Activated gamma-delta T cell treated with anti-CD3 and anti-CD28 coated beads, Interleukin-2, amount 50 U/mL, for 16 hours (primary cell): ENCODE results near the gene TMEM114.

Experiments
- DNase-seq: peaks from one replicate; pipeline ENCODE4 v3.0.0-alpha.2; 2020; ENCODE audit warnings: low read depth

TMEM114 gene

DNA sequence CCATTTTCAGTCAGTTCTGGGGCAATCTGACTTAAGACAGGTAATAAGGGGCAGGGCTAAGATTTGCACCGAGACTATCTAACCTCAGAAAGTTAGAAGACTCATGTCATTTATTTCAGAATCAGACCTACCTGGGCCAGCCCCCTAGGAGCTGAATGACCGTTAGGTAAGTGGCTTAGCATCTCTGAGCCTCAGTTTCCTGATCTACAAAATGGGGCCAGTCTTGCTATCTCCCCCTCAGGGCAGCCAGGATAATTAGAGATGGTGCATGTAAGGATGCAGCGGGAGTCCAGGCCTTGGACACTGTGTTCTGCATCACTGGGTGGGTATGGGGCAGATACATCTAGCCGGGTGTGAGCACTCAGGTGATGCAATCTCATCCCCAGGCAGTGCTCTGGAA, 20.8 kb upstream of the TMEM114 start:
- no peak for DNase-seq

DNA sequence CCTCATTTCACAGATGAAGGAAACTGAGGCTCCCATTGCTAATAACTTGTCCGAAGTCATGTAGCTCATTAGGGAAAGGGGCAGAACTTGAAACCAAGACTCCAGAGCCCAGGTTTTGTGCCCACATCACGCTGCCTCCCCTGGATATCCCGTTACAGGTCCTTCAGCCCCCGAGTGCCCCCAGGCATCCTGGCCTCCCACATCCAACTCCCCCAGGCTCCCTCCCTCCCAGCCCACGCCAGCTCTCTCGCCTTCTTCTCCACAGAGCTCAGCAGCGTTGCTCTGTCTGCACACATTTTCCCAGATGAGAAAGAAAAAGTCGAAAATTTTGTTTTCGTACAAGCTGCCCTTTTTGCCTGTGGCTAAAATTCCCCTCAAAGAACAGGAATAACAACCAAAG, 16.9 kb upstream of the TMEM114 start:
- no peak for DNase-seq

DNA sequence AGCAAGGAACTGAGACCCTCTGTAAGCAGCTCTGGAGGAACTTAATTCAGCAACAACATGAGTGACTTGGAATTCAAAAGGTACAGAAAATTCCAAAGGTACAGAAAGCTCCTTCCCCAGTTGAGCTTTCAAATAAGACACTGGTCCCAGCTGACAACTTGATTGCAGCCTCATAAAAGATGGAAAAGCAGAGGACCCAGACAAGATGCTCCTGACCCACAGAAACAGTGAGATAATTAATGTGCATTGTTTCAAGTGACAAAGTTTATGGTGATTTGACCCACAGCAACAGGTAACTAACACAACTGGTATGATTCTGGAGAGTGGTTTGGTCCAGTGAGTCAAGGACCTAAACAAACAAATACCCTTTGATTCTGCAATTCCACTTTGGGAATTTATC, 15.2 kb upstream of the TMEM114 start:
- no peak for DNase-seq

DNA sequence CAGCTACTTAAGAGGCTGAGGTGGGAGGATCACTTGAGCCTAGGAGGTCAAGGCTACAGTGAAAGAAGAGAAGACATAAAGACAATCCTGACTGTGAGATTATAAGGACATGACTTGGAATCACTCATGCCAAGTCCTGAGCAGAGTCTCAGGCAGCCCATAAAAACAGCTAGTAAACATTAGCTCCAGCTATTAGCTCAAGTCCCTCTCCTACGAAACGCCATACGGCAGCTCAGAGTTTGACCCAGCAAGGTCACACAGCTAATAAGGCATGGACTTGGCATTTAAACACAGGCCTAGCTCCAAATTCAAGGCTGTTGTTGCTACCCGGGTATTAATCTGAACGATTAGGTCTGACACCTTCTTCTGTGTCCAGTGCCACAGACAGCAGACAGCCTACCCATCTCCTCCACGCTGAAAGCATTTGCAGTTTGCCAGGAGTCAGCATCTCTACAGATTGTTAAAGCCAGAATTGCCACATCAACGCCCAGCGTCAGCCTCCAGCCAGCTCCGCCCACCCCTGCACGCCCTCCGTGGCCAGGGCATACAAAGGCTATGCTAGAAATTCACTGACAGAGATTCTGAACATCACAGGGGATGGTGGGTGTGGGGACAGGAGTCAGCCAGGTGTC, 9.9 kb upstream of the TMEM114 start:
- DNase-seq: no peak

DNA sequence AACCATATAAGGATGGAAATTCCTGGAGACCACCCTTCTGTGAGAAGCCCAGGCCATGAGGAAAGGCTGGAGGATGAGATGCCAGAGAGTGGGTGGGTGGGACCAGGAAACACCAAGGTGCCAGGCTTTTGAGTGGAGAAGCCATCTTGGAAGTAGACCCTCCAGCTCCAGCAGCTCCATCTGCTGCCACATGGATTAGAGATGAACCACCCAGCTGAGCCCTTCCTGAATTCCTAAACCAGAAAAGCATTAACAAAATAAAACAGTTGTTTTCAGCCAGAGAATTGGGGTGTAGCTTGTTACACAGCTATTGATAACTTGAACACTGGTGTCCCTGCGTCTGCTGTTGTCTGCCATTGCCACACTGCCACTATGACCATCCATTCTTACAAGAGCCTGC, 6.3 kb upstream of the TMEM114 start:
- DNase-seq: no peak

DNA sequence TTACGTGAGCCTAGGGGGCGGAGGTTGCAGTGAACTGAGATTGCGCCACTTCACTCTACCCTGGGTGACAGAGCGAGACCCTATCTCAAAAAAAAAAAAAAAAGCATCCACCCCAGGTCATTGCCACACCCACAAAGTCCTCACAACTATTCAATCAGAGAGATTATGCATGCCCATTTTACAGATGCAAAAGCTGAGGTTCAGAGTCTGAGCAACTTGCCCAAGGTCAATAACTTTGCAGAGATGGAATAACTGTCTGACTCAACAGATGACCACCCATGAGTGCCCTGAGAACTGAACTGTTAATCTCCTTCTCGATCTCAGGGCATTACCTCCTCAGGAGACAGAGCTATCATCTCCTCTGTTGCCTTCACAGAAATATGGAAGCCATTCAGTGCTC, 5.5 kb upstream of the TMEM114 start:
- no peak for DNase-seq

DNA sequence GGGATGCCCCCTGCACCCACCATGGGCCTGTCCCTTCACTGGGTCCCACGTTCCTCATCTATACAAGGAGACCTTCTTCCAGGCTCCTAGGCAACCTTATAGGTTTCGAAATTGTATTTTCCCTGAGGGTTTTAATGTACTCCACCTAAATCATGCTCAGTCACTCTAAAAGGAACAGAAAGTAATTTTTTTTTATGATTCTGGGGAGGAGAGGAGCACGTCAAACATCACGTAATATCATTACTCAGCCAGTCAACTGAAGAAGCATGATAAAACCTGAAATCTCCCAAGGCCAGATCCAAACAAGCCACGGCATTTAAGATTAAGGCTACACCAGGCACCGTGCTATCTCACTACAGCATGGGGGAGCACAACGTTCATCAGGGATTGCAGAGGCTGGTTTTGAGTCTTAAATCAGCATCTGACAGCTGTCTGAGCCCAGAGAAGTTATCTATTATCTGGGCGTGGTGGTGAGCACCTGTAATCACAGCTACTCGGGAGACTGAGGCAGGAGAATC, 3.9 kb upstream of the TMEM114 start:
- DNase-seq: no peak

DNA sequence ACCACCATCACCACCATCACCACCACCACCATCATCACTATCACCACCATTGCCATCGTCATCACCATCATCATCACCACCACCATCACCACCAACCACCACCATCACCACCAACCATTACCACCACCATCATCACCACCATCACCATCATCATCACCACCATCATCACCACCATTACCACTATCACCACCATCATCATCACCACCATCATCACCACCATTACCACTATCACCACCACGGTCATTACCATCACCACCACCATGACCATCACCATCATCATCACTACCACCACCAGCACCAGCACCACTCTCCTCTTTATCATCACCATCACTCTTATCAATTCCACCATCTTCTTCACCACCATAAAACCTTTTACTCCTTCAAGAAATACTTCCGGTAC, 1.1 kb upstream of the TMEM114 start:
- no peak for DNase-seq

DNA sequence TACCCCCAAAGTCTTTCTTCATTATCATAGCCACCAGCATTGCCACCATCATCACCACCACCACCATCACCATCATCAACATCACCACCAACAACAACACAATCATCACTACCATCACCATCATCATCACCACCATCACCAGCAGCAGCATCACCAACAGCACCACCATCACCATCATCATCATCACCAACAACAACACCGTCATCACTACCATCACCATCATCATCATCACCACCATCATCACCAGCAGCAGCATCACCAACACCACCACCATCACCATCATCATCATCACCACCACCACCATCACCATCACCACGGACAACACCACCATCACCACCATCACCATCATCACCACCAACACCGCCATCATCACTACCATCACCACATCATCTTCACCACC, 500 bp upstream of the TMEM114 start:
- no peak for DNase-seq

DNA sequence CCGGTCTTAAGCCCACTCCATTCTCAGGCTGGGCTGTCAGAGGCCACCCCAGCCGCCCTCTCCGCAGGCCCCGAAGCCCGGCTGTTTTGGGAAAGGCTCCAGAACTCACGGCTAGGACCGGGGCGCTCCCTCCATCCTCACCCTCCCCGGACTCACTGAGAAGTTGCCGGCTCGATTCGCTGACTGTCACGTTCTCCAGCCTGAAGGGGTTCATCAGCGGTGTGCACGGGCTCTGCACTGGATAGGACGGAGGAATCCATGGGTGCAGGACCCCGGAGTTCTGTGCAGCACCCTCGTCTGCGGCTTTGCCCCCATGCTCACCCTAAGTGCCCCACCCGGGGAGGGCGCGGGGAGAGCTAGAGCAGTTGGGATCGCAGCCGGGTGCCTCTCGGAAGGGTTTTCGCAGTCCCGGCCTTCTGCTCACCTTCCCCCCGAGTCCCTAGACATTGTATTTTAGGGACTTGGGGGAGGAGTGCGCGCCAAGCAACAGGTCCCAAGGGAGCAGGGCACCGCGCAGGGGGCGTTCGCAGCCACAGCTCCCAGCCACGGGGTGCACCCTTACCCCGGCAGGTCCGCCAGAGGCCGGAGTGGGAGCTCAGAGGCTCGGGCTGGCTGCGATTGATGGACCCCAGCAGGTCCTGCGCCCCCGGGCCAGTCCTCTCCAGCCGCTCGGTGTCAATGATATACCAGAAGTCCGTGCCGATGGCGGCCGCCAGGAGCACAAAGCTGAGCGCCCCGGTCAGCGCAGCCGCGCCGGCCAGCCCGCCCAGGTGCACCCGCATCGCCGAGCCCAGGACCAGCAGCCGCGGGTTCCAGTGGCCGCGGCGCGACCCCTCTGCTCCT, 1.0 kb downstream of the TMEM114 start:
- no peak for DNase-seq

DNA sequence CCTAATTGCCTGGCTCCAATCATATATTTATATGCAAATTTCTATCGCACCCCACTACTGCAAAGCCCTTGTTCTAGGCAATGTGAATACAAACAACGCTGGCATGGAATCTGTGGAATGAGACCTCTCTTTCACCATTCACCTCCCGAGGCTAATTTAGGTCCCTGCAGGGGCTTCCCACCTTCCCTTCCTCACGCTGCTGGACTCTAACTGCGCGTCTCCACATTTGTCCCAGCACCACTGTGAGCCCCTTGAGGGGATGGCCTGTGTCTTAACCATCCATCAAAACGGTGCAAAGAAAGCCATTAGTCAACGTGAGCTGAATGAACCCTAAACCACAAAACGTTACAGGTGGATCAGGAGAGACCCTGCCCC, 1.6 kb downstream of the TMEM114 start:
- DNase-seq: no peak

DNA sequence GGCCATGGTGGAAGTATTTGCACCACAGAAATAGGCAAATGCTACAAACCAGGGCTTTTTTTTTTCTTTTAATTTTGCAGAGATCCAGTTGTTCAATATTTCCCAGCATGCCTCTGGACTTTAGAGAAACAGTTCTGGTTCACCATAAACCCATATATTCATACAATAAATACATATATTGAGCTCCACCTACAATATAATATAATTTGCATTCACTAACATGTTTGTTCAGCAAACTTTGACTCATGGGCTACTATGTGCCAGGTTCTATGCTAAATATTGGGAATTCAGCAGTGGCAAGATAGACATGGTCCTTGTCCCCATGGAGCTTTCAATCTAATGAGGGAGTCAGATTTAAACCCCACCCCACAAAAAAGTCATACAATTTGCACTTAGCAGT, 3.2 kb downstream of the TMEM114 start:
- no peak for DNase-seq

DNA sequence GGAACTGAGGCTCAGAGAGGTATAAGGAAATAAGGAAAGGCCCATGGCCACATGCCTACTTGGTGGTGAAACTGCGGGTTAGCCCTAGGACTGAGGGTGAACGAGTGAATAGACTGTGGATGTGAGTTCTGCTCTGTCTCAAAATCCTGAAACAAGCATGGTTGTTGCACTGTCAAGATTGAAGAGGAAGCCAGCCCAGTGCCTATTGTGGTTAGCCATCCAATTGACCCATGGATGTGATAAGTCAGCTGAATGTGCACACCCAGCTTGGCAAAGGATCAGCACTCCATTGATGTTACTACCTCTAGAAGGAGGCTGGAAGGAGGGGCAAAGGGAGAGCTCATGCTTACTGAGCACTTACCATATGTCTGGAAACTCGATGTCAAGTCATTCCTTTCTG, 4.5 kb downstream of the TMEM114 start:
- DNase-seq: no peak

DNA sequence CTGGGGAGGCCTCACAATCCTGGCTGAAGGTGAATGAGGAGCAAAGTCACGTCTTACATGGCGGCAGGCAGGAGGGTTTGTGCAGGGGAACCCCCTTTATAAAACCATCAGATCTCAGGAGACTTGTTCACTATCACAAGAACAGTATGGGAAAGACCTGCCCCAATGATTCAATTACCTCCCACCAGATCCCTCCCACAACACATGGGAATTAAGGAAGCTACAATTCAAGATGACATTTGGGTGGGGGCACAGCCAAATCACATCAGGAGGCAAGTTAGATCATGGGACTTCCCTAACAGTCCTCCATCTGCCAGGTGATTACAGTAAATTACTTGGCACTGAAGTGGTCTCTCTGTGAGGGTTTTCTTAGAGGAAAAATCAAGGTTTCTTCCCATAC, 5.3 kb downstream of the TMEM114 start:
- DNase-seq: no peak

DNA sequence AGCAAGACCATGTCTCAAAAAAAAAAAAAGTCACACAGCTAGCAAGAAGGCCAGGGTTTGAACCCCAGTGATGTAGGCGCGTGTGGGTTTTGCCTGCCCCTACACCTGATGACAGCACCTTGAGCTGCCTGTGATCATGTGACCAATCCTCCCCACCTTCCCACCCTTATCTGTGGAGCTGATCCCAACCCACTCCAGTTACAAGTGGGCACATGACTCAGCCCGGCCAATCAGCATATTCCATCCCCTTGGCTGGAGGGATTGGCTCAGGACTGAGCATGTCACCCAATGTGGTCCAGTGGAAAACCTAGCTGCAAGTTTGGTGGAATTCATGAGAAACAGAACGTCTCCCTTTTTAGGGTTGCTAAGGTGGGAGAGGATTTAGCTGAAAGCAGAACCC, 6.6 kb downstream of the TMEM114 start:
- no peak for DNase-seq

DNA sequence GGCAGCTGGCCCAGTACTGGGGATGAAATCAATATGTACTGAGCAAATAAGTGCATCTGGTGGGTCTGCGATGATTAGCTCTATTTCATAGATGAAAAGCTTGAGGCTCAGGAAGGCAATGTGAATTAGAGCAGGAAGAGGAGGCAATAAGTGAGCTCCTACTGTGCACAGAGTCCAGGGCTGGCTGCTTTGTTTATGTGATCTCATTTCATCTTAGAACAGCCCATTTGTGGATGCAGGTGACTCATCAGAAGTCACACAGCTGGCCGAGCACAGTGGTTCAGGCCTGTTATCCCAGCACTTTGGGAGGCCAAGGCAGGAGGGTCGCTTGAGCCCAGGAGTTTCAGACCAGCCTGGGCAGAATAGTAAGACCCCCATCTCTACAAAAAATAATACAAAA, 7.1 kb downstream of the TMEM114 start:
- DNase-seq: no peak

DNA sequence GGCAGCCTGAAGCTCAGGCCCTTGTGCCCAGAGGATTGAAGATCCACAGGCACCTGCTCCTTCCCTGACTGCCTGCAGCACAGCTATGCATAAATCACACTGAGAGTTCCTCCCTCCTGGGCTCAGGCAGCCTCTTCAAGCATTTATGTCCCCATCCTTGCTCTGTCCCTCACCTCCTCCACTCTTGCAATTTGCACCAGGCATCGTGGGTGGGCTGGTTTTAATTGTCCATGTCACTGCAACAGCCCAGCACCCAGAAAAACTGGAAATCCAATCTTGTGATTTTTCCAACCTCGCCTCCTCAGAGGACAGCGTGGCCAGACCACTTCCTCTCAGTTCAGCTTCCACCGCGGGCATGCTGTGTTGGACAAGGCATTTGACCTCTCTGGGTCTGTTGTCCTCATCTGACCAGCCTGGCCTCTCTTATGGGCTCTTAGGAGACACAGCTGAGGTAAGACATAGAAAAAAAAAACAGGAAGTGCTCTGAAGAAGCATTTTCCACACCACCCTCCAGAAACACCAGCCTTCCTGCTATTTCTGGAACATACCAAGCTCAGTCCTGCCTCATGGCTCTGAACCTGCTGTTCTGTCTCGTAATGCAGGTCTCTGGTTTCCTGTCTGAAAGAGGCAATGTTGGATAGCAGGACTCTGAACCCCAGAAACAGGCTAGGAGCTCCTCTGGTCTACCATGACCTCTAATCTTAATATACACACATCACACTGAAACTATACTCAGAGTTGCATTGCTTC, 8.3 kb downstream of the TMEM114 start:
- DNase-seq: no peak

DNA sequence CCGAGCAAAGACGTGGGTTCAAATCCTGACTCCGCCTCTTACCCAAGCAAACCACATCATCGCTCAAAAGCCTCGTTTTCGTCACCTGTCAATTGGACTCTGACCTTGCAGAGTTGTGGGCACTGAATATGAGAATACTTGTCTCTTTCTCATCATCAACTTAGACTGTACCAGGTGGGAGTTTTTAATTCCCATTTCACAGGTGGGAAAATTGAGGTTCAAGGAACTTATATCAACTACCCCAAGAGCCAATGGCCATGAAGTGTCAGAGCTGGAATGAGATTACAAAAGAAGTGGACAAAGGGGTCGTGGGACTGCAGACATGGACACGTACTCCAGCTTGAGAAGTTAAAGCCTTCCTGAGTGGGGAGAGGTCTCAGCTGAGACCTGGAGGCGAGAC, 10.8 kb downstream of the TMEM114 start:
- no peak for DNase-seq

DNA sequence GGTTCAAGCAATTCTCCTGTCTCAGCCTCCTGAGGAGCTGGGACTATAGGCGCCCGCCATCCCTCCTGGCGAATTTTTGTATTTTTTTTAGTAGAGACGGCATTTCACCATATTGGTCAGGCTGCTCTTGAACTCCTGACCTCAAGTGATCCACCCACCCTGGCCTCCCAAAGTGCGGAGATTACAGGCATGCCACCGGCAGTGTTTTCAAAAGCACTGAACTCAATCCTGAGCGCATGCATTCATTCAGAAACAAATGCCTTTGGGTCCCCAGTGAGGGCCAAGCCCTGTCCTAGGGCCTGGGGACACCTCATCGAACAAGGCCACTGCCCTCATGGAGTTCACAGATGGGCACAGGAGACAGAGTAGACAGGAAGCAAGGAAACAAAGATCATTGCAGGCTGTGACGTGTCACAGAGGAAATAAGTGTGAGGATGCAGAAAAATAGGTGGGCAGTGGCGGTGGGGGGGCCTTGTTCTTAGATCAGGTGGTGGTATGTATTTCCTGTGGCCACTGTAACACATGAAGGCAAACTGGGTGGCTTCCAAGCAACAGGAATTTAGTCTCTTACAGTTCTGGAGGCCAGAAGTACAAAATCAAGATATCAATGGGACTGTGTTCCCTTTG, 12.5 kb downstream of the TMEM114 start:
- DNase-seq: no peak

DNA sequence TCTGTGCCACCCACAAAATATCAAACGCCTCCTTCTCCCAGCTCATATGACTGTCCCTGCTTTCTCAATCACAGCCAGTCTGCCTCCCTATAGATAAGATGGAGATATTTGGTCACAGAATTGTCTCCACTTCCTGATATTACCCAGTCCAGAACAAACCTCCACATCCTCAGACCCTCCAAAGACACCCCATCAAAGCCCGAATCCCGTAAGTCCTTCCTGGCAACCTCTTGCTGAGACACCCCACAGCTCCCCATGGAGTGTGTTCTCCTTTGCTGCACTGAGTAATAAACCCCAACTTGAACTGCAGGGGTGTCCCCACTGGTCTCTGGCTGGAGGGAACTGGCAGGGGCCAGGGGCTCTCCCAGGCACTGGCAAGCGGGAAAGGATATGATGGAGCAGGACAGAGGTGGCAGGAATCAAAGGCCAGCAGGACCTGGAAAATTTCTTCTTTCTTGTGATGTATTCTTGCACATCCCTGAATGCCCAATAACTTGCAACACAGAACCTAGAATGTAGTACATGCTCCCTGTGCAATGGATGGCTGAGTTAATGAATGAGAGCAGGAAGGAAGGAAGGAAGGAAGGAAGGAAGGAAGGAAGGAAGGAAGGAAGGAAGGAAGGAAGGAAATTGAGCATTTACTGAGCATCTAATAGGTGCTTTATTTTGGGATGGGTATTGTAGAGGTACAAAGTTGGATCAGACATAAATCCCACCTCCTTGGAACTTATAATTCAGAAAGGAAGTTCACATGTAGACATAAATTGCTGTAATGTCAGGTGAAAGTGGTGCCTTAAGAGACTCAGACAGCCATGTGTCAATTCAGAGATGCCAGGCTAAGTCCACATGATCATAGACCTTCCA, 13.9 kb downstream of the TMEM114 start:
- DNase-seq: no peak

DNA sequence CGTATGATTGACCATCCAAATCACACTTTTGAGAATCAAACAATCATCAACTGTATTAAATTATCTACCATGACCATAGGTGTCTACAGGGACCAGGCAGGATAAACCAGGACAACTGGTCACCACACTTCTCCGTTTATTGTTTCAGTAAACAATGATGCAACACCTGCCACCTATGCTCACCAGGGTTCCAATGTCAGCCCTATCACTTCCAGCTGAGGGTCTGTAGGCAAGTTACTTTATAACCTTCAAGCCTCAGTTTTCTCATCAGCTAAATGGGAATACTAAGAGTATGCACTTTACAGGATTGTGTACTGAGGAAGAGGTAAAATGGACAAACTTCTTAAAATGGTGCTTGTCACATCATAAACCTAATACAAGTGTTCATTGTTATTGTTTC, 14.9 kb downstream of the TMEM114 start:
- DNase-seq: no peak
